Left ventricle myocardium superior (tissue), 1 donor: Measurements from ENCODE around the gene MAML3. TPM values are rescaled to one million over a fixed set of nuclear protein-coding genes. Genes with fewer than 3 reads are reported as not detected.

ENCODE experiments used
- ATAC-seq: fragments of 200-7000 bp; cut with Tn5 transposase; one replicate; pipeline ENCODE4 v1.9.1; 2020; ENCODE audit warnings: mild to moderate bottlenecking, moderate library complexity
- DNase-seq: peaks from one replicate; pipeline ENCODE4 v3.0.0-alpha.2; 2020
- intact Hi-C: fragments of 100-400 bp; cut with micrococcal nuclease; formaldehyde crosslinking; loops from one replicate; pipeline ENCODE4 v1.11.0; 2022
- total RNA-seq: library from RNA; stranded (reverse); fragmentation: NEBNext Ultra II Directional; extraction: Animal tissue kit (Norgen Biotek cat#: 25700); gene quantifications from one replicate; pipeline ENCODE4 v1.2.1, GENCODE V29; 2021
- donor health status: DM: no; HTN: yes; CAD: no; lungs with severe emphysema.

MAML3 gene
- total RNA-seq, 1 donor from 2014 or later = 2.1 TPM

GRCh38 chr4:139823746-139824145 lies 330.2 kb downstream of the MAML3 start:
- intact Hi-C loops = loop anchor here (10.0 kb wide), 1 partner anchor 79 kb away; no protein-coding TSS in a partner anchor
- no peak for DNase-seq
- peak; percentile 34 for ATAC-seq

GRCh38 chr4:139823345-139823744 lies 330.6 kb downstream of the MAML3 start:
- intact Hi-C loops = loop anchor here (10.0 kb wide), 1 partner anchor 79 kb away; no protein-coding TSS in a partner anchor
- DNase-seq (no peak), ATAC-seq (no peak)

DNA sequence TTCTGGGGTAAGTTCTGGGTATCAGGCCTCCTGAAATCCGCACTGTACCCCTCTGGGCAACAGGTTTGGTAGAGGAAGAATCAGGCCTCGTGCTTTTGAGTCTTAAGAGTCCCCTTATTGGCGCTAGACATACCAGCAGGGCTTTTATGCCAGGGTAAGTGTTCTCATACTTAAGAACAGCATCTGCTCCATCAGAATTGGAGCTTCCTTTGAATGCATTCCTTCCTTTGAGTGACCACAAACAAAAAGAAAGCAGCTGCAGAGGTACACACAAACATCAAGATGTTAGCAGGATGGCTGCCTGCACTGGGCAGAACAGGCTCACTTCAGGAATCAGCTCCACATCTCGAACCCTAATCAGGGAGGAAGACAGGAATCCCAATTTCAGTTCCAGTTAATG lies 331.6 kb downstream of the MAML3 start:
- intact Hi-C loops = loop anchor here (10.0 kb wide), 1 partner anchor 78 kb away; no protein-coding TSS in a partner anchor
- DNase-seq (no peak), ATAC-seq (no peak)

GRCh38 chr4:139819082-139819481 lies 334.9 kb downstream of the MAML3 start:
- ATAC-seq (peak; percentile 17), DNase-seq (no peak)
- intact Hi-C loops = no loop called here

- ATAC-seq (peak; percentile 28), DNase-seq (no peak)
- intact Hi-C loops = no loop called here
Observed at GRCh38 chr4:139817657-139818452, 336.1 kb downstream of the MAML3 start.

DNA sequence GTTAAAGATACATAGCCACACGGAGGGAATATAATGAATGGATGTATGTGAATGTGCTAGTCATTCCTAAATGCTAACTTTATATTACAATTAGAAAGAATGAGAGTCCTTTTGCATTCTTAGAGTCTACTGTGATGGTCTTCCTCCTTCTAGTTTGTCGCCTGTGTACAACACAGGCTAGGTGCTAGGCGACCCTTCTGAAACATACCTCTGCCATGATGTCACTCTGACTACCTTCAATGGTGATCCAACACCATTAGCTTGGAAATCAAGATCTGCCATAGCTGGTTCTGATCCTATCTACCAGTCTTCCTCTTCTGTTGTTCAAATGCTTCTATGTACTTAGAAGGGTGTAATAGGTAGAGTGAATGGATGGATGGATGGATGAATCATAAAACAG lies 337.1 kb downstream of the MAML3 start:
- no peak for ATAC-seq
- intact Hi-C loops = no loop called here
- DNase-seq = no peak

DNA sequence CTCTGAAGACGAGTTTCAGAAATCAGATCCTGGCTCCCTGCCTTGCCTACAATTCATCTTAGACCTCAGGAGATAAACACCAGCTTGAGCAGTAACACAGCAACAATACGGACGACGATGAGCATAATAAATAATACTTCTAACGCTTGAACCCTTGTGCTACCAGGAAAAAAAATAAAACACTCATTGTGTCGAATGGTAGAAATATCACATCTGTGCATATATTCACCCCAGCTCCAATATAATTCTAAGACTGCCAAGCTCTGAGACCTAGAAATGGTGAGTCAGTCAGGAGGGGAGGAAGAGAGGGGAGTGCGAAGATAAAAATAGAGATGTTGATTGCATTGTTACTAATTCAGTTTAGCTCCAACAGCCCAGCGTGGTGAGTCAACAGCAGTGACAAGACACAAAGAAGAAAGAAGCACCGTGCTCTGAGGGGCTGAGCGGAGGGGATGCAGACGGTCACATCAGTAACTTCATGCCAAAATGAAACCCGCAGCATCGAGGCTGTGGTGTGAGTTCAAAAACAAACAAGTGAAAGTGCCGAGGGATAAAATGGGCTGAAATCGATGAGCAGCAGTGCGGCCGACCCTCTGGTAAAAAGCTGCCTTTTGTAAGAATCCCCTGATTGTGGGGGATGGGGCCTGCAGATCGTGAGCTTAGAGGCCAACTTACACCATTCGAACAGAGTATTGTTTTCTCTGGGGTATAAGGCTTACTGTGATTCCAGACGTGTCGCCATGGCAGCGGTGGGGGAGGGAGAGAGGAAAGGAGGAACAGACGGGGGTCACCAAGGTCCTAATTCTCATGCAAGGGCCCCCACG lies 338.0 kb downstream of the MAML3 start:
- DNase-seq (peak; percentile 41), ATAC-seq (peak; percentile 87)
- intact Hi-C loops = no loop called here

DNA sequence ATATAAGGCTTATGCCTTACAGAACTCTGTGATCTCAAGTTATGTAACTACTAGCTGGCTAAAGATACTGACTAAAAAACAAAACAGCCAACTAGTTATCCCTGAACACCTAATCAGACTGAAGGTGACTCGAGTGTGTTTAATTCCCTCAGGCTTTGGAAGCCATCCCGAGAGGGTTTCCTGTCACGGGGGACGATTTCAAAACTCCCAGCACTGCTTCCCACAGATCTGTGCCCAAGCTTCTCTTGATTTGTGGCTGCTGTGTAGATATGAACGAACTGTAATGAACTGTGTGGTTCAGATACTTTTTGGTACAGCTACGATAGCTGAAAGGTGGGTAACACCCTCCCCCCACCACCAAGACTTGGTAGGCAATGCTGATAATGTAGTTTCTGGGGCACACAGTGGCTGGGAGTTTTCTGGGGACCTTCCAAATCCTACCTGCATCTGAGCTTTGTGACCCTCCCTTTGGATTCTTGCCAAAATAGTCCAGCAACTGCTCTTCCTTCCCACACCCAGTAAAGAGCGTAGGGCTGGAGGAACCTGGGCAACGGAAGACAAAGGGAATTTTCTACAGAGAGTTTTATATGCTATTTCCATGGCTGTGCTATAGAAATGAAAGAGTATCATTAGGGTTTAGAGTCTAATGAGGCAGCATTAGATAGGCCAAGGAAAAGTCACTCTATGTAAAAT lies 339.5 kb downstream of the MAML3 start:
- intact Hi-C loops = no loop called here
- DNase-seq (no peak), ATAC-seq (peak; percentile 63)

DNA sequence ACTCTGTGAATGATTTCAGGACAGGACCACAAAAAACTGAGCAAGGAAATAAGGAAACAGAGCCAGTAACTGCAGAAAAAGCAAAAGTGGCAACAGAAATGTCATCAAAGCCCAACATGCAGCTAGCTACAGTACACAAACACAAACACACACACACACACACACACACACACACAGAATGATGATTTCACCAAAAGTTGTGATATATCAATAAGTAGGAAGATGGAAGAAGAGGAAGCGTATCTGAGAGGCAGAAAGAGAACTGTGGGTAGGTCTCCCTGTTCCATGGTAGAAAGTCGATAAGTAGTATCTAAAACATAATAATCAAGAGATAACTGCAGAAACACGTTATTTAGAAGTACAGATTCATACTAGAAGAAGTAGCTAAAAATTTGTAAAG lies 340.1 kb downstream of the MAML3 start:
- intact Hi-C loops = no loop called here

GRCh38 chr4:139810710-139811109 lies 343.3 kb downstream of the MAML3 start:
- DNase-seq (no peak), ATAC-seq (no peak)
- intact Hi-C loops = no loop called here

More for the DNA sequence above, 340.1 kb downstream of the MAML3 start:
- DNase-seq (no peak), ATAC-seq (no peak)

GRCh38 chr4:139809757-139810140 lies 344.2 kb downstream of the MAML3 start:
- DNase-seq (no peak), ATAC-seq (no peak)
- intact Hi-C loops = no loop called here

GRCh38 chr4:139808808-139809756 lies 344.9 kb downstream of the MAML3 start:
- ATAC-seq = peak; percentile 42
- intact Hi-C loops = no loop called here
- no peak for DNase-seq

- DNase-seq (no peak), ATAC-seq (no peak)
- intact Hi-C loops = no loop called here
Observed at GRCh38 chr4:139808381-139808807, 345.6 kb downstream of the MAML3 start.

DNA sequence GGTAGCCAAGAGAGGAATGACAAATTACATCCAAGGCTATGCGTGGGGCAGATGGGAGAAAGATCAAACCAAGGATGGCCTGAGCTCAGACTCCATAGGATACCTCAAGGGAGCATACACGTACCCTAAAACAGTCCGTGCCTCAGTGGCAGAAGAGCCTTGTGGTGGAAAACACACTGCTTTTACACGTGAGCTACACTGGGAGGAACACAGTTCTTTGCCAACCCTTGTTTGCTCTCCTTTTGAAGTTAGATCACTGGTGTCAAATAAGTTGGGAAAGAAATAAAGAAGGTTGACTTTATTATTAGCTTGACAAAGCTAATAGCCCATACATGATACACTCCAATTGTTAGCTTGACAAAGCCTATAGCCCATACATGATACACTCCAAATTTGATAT lies 346.5 kb downstream of the MAML3 start:
- intact Hi-C loops = no loop called here
- DNase-seq = no peak
- no peak for ATAC-seq

- no peak for DNase-seq
- intact Hi-C loops = no loop called here
- ATAC-seq = no peak
Observed at GRCh38 chr4:139806929-139807328, 347.1 kb downstream of the MAML3 start.

DNA sequence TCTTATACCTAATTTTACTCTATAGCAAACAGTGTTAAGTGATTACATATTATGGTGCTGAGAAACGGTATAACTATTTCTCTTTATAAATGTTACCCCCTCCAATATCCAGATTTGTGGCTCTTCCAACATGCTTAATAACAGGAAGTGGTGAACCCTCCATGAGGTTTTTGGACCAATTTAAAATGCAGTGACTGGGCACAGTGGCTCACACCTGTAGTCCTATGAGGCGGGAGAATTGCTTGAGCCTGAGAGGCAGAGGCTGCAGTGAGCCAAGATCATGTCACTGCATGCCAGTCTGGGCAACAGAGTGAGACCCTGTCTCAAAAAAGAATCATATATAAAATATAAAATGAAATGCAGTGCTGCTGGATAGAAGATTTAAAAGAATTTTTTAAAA lies 351.1 kb downstream of the MAML3 start:
- DNase-seq (no peak), ATAC-seq (no peak)
- intact Hi-C loops = no loop called here

DNA sequence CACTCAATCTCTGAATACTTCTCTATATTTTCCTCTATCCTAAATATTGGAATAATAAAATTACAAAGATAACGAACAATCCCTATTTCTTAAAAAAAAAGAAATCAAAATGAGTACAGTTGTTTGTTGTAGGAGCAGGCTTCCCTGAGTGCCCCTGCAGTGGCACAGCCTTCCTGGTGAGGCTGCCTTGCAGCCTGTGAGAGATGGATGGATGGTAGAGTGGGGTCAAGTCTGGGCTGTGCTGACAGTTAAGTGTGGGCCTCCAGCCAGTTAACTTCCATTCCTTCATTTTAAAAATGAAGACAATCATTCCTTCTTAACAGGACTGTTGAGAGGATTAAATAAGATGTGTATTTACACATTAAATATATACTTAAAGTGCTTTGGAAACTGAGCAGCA lies 351.5 kb downstream of the MAML3 start:
- ATAC-seq = no peak
- no peak for DNase-seq
- intact Hi-C loops = no loop called here

GRCh38 chr4:139801895-139802294 lies 352.1 kb downstream of the MAML3 start:
- intact Hi-C loops = no loop called here
- ATAC-seq = no peak
- no peak for DNase-seq

DNA sequence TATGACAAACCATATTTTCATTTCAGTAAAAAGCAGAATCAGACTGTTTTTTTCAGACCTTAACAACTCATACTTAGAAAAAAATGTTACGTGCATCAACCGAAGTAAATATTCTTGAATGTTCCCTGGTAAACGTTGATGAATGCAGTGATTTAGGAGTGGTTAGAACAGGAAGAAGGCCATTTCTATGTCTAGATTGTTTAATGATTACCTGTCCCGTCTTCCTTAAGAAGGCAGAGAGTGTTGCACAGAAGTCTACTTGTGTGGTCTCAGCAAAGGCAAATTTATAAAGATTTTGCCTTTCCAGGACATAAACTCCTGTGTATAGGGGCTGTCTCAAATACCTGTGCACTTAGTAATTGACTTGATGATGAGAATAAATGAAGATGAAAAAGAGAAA lies 353.9 kb downstream of the MAML3 start:
- intact Hi-C loops = no loop called here
- no peak for ATAC-seq
- no peak for DNase-seq
